ENCODE results near the gene ADCY10.

- TF ChIP-seq CTCF (IDR thresholded peaks at IDR 0.05; ENCODE audit: extremely low read depth in 1 of 2, insufficient read depth in 1 of 2, low read depth in 1 of 2, low read length in 2 of 2) (no peak), GATA2 (IDR thresholded peaks at IDR 0.05; ENCODE audit: insufficient read depth, insufficient read length, low read depth, low read length) (no peak), POLR2A (IDR thresholded peaks at IDR 0.05; ENCODE audit: low read depth, low read length) (no peak), FOS (IDR thresholded peaks at IDR 0.05; ENCODE audit: borderline replicate concordance, insufficient read depth, low read length) (no peak), JUN (IDR thresholded peaks at IDR 0.05; ENCODE audit: borderline replicate concordance, insufficient read depth, insufficient read length, low read depth) (no peak), MYC (IDR thresholded peaks at IDR 0.05; ENCODE audit: low read depth, low read length) (no peak), EZH2 (IDR thresholded peaks at IDR 0.05; ENCODE audit: borderline replicate concordance, low read depth, low read length, severe bottlenecking) (no peak)
Observed at GRCh38 chr1:167764458-167765330, 149.2 kb downstream of the ADCY10 start.
